Thyroid gland (tissue), 4 donors: ENCODE measurements around the gene ZIC1.

Source experiments
- CTCF ChIP-seq, 6 experiments: fragments of 200-600 bp in 3 of 6; fragments of 450-650 bp in 3 of 6; sonication (generic) in 3 of 6; IDR thresholded peaks; one replicate each; pipeline ENCODE4 v1.5.1; 2016 to 2019; ENCODE audit warnings: antibody characterized with exemption in 6 of 6, mild to moderate bottlenecking in 2 of 6, inconsistent platforms in 1 of 6, moderate library complexity in 1 of 6
- POLR2A ChIP-seq, 2 donors: fragments of 450-650 bp; IDR thresholded peaks; one replicate each; pipeline ENCODE4 v1.6.1; 2017; ENCODE audit warnings: antibody characterized with exemption in 2 of 2, mild to moderate bottlenecking in 2 of 2, moderate library complexity in 1 of 2

- TF ChIP-seq CTCF (IDR thresholded peaks at IDR 0.05), result no peak
- no peak for TF ChIP-seq POLR2A (IDR thresholded peaks at IDR 0.05)
Measured at GRCh38 chr3:147422601-147423536, 13.7 kb downstream of the ZIC1 start.
